HEK293T (cell line): Measurements from ENCODE around the gene FBLN7.

Experiments used
- CTCF ChIA-PET: fragments of 350-600 bp; formaldehyde crosslinking; extraction: SDS; loops from one replicate; lab custom pipeline; 2021; ENCODE audit warnings: antibody characterized with exemption, inconsistent platforms; lab: Yijun Ruan, JAX
- POLR2A ChIA-PET: fragments of 350-600 bp; formaldehyde crosslinking; extraction: SDS; loops from one replicate; lab custom pipeline; 2020; ENCODE audit warnings: antibody characterized with exemption, inconsistent platforms; lab: Yijun Ruan, JAX
- DNase-seq: peaks from one replicate; pipeline ENCODE4 v3.0.0; 2012; ENCODE audit warnings: mixed read lengths; ENCODE audit errors: extremely low spot score
- ARNT ChIP-seq: fragments of 450-650 bp; IDR thresholded peaks from 2 replicates; pipeline ENCODE4 v1.6.1; 2017; ENCODE audit warnings: mild to moderate bottlenecking
- BHLHE40 ChIP-seq: fragments of 450-650 bp; IDR thresholded peaks from 2 replicates; pipeline ENCODE4 v1.6.1; 2016; ENCODE audit warnings: mild to moderate bottlenecking, moderate library complexity, borderline replicate concordance
- CTBP1 ChIP-seq: fragments of 450-650 bp; IDR thresholded peaks from 2 replicates; pipeline ENCODE4 v1.6.1; 2016; ENCODE audit warnings: borderline replicate concordance
- ELF4 ChIP-seq: fragments of 450-650 bp; IDR thresholded peaks from 2 replicates; pipeline ENCODE4 v1.6.1; 2017; ENCODE audit warnings: antibody characterized with exemption
- FOXA1 ChIP-seq: fragments of 450-650 bp; IDR thresholded peaks from 2 replicates; pipeline ENCODE4 v1.6.1; 2016; ENCODE audit warnings: mild to moderate bottlenecking
- FOXK2 ChIP-seq: fragments of 450-650 bp; IDR thresholded peaks from 2 replicates; pipeline ENCODE4 v1.6.1; 2016; ENCODE audit warnings: mild to moderate bottlenecking
- FOXM1 ChIP-seq: fragments of 450-650 bp; IDR thresholded peaks from 2 replicates; pipeline ENCODE4 v1.6.1; 2017; ENCODE audit warnings: mild to moderate bottlenecking, borderline replicate concordance
- HDGF ChIP-seq: fragments of 450-650 bp; IDR thresholded peaks from 2 replicates; pipeline ENCODE4 v1.6.1; 2017; ENCODE audit warnings: antibody characterized with exemption, borderline replicate concordance
- L3MBTL2 ChIP-seq: fragments of 450-650 bp; conservative IDR thresholded peaks from 2 replicates; pipeline ENCODE4 v1.6.1; 2016; ENCODE audit warnings: mild to moderate bottlenecking
- LEF1 ChIP-seq: fragments of 450-650 bp; IDR thresholded peaks from 2 replicates; pipeline ENCODE4 v1.6.1; 2017; ENCODE audit warnings: mild to moderate bottlenecking, borderline replicate concordance
- NFRKB ChIP-seq: fragments of 450-650 bp; IDR thresholded peaks from 2 replicates; pipeline ENCODE4 v1.6.1; 2016; ENCODE audit warnings: mild to moderate bottlenecking, moderate library complexity
- PKNOX1 ChIP-seq: fragments of 450-650 bp; IDR thresholded peaks from 2 replicates; pipeline ENCODE4 v1.6.1; 2016
- SP1 ChIP-seq: fragments of 450-650 bp; IDR thresholded peaks from 2 replicates; pipeline ENCODE4 v1.6.1; 2017
- SUZ12 ChIP-seq: fragments of 450-650 bp; IDR thresholded peaks from 2 replicates; pipeline ENCODE4 v1.6.1; 2016; ENCODE audit warnings: mild to moderate bottlenecking
- TARDBP ChIP-seq: fragments of 450-650 bp; IDR thresholded peaks from 2 replicates; pipeline ENCODE4 v1.6.1; 2016
- ZNF384 ChIP-seq: fragments of 450-650 bp; IDR thresholded peaks from 2 replicates; pipeline ENCODE4 v1.6.1; 2016

The FBLN7 gene

GRCh38 chr2:112138159-112139032, at the start of gene FBLN7:
Gene FBLN7 (plus strand): TSS chr2:112138385. CDS start chr2:112138656, 271 bp downstream.
- CTCF ChIA-PET = no interaction called here
- peak; percentile 46 for DNase-seq
- TF ChIP-seq L3MBTL2 (peak; percentile 38; the same call in 1 of the 2 replicates), SP1 (no peak), HDGF (no peak), ZNF384 (no peak), TARDBP (no peak), SUZ12 (no peak), ELF4 (no peak), BHLHE40 (no peak)
- POLR2A ChIA-PET = interaction anchor here (1.5 to 1.9 kb wide), 2 partner anchors 9 to 117 kb away, joined by 4 to 5 read pairs; partner anchors contain the start of gene ZC3H8

- DNase-seq = no peak
- ChIA-PET CTCF (no interaction called here), POLR2A (no interaction called here)
- TF ChIP-seq SP1 = no peak
- TF ChIP-seq ZNF384 = no peak
- no peak for TF ChIP-seq L3MBTL2
- no peak for TF ChIP-seq BHLHE40
- no peak for TF ChIP-seq LEF1
- no peak for TF ChIP-seq SUZ12
- no peak for TF ChIP-seq TARDBP
- TF ChIP-seq ARNT = no peak
- no peak for TF ChIP-seq CTBP1
- no peak for TF ChIP-seq ELF4
- no peak for TF ChIP-seq FOXK2
- TF ChIP-seq FOXA1 = no peak
- no peak for TF ChIP-seq NFRKB
Measured at GRCh38 chr2:112089375-112089774, 48.8 kb upstream of the FBLN7 start.

DNA sequence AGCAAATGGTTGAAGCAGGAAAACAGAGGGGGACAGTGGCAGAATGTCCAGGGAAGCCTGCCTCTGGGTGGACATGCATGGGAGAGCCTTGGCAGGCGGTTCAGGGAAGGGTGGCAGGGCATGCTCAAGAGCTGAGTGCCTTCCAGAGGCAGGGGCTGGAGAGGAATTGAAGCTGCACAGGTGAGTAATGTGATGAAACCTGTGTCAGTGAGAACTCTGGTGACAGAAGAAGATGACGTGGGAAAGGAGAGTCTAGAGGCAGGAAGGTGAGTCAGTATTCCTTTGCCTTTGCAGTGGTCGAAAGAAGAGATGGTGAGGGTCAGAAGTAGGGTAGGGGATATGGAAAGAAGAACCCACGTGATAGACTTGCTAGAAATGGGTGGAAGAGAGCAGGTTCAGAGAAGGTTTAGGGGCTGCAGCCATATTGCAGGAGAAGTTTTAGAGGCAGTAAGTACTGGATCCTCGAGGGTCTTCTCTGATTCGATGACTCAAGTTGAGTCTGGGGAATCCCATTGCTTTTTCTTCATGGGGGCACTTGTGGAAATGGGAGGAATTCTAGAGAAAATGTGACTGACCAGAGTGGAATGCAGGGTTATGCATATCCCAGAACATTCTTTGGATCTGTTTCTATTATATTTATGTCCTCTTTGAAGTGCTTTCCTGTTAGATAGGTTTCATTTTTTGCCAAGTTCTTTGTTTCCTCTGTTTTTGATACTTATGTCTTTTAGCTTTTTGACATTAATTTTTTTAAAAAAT, 45.7 kb upstream of the FBLN7 start:
- DNase-seq = no peak
- TF ChIP-seq FOXM1 (no peak), ARNT (no peak), L3MBTL2 (no peak), CTBP1 (no peak), FOXK2 (no peak), SUZ12 (no peak), PKNOX1 (no peak), HDGF (no peak), ELF4 (no peak), LEF1 (no peak), ZNF384 (no peak), FOXA1 (no peak), BHLHE40 (no peak)
- ChIA-PET POLR2A (interaction anchor here (1.1 kb wide), 1 partner anchor 8 kb away, joined by 3 read pairs; no protein-coding TSS in a partner anchor), CTCF (no interaction called here)

DNA sequence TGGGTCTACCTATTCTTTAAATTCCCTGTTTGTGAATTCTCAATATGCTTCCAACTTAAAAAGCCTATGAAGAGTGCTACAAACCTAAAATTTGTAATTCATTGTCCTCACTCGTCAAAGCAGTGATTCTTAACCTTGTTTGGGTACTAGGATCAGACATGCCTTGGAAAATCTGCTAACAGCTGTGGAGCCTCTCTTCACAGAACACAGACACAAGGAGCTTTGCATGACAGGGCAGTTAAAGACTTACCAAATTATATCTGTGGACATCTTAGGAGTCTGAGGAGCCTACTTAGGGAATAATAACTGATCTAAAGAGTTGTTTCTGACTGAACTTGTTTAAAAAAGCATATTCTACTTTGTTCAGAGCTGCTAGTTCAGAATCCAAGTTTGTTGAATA, 45.0 kb upstream of the FBLN7 start:
- ChIA-PET POLR2A (interaction anchor here (1.1 kb wide), 1 partner anchor 9 kb away, joined by 3 read pairs; no protein-coding TSS in a partner anchor), CTCF (interaction anchor here (1.0 kb wide), 1 partner anchor 388 kb away, joined by 3 read pairs; no protein-coding TSS in a partner anchor)
- TF ChIP-seq BHLHE40 = no peak
- no peak for TF ChIP-seq L3MBTL2
- no peak for TF ChIP-seq PKNOX1
- no peak for DNase-seq

DNA sequence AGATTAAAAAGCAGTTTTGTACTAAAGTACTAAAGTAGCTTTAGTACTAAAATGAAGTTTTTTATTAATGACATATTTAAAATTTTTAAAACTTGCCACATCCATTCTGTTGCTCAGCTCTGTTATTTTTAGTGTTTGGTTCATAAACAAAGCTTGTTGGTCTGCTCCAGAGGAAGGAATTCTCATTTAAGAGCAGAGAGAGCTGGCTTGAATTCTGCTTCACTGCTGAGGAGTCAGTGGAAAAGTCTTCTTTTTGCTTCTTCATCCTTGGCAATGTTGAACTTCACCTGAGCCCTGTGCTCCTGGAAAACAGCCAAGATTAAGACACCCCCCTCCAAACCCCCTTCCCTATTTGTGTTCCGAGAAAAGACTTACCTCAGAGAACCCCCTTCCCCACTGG, 42.5 kb upstream of the FBLN7 start:
- TF ChIP-seq ZNF384 = no peak
- no peak for TF ChIP-seq FOXM1
- no peak for TF ChIP-seq L3MBTL2
- TF ChIP-seq SP1 = no peak
- no peak for TF ChIP-seq PKNOX1
- TF ChIP-seq FOXA1 = no peak
- TF ChIP-seq TARDBP = no peak
- no peak for TF ChIP-seq NFRKB
- no peak for TF ChIP-seq ARNT
- TF ChIP-seq FOXK2 = no peak
- no peak for TF ChIP-seq HDGF
- TF ChIP-seq LEF1 = no peak
- TF ChIP-seq CTBP1 = no peak
- TF ChIP-seq SUZ12 = no peak
- CTCF ChIA-PET = no interaction called here
- no peak for DNase-seq
- POLR2A ChIA-PET = no interaction called here

DNA sequence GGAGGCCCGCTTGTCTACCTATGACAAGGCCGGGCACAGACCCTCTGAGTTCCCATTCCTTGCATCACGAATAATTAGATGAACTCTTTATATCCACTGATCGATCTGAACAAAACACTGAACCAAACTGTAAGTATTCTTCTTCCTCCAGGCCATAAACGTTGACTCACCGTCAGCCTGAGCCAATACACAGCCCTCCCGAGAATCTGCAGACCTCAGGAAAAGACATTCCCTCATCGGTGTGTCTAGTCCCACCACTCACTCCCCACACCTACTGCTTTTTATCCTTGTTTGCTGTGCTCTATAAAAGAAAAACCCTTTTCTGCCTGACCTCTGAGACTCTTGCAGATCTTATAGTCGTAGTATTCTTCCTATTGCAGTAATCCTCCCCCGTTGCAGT, 42.1 kb upstream of the FBLN7 start:
- DNase-seq = no peak
- ChIA-PET POLR2A (no interaction called here), CTCF (no interaction called here)
- TF ChIP-seq L3MBTL2 (no peak), ELF4 (no peak), BHLHE40 (no peak), TARDBP (no peak), FOXK2 (no peak), SP1 (no peak)
